ENCODE measurements around the gene JTB.

Gene JTB

DNA sequence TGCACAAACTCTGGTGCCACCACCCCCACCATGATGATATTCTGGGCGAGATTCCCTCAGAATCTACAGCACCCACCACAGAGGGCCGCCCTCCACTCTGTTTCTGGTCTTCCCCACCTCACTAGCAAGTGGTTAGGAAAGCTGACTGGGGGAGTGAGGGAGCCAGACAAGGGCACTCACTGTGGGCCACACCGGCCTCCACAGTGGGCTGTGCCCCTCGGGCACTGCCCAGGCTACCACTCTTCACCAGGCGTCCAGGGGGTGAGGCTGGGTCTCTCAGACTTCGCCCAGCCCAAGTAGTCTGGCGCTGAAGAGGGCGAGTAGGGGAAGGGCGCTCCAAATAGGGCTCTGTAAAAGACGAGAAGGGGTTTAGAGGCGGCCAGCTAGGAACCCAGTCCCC, 43.5 kb downstream of the JTB start:
- no peaks in the 10 kb centered on the region for H4K20me1 ChIP-seq (ENCODE audit: insufficient read depth, low read length)
- no peaks in the 10 kb centered on the region for H3K79me2 ChIP-seq (ENCODE audit: insufficient read depth, low read length)
- no peak overlapping the region for H3K27ac ChIP-seq (ENCODE audit: low read depth, low read length, poor library complexity, severe bottlenecking)
- no peak overlapping the region for H3K4me2 ChIP-seq (ENCODE audit: low read length)
- no peaks in the 10 kb centered on the region for H3K4me1 ChIP-seq (ENCODE audit: insufficient read depth, low read length, severe bottlenecking)
- peaks cover 84% of the 10 kb centered on the region for H3K36me3 ChIP-seq (ENCODE audit: insufficient read depth, low read length)
- H3F3A ChIP-seq (ENCODE audit: insufficient read depth, low read length), result no peaks in the 10 kb centered on the region
- no peaks in the 10 kb centered on the region for H3K9me3 ChIP-seq (ENCODE audit: low read length)
- H2AFZ ChIP-seq (ENCODE audit: low read length), result no peak overlapping the region
- no peaks in the 10 kb centered on the region for H3K9me2 ChIP-seq (ENCODE audit: low read depth, low read length)
- H3K27me3 ChIP-seq (ENCODE audit: insufficient read depth, low read length), result no peaks in the 10 kb centered on the region
- no peak overlapping the region for H3K9ac ChIP-seq (ENCODE audit: low read length)
- H3K4me3 ChIP-seq (ENCODE audit: low read depth, low read length, poor library complexity, severe bottlenecking), result no peak overlapping the region
- TF ChIP-seq, protein P1, sequence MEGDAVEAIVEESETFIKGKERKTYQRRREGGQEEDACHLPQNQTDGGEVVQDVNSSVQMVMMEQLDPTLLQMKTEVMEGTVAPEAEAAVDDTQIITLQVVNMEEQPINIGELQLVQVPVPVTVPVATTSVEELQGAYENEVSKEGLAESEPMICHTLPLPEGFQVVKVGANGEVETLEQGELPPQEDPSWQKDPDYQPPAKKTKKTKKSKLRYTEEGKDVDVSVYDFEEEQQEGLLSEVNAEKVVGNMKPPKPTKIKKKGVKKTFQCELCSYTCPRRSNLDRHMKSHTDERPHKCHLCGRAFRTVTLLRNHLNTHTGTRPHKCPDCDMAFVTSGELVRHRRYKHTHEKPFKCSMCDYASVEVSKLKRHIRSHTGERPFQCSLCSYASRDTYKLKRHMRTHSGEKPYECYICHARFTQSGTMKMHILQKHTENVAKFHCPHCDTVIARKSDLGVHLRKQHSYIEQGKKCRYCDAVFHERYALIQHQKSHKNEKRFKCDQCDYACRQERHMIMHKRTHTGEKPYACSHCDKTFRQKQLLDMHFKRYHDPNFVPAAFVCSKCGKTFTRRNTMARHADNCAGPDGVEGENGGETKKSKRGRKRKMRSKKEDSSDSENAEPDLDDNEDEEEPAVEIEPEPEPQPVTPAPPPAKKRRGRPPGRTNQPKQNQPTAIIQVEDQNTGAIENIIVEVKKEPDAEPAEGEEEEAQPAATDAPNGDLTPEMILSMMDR (IDR thresholded peaks at IDR 0.05; ENCODE audit: low read length), result no peak
- TF ChIP-seq EZH2 (IDR thresholded peaks at IDR 0.05; ENCODE audit: borderline replicate concordance, low read length), result no peak

DNA sequence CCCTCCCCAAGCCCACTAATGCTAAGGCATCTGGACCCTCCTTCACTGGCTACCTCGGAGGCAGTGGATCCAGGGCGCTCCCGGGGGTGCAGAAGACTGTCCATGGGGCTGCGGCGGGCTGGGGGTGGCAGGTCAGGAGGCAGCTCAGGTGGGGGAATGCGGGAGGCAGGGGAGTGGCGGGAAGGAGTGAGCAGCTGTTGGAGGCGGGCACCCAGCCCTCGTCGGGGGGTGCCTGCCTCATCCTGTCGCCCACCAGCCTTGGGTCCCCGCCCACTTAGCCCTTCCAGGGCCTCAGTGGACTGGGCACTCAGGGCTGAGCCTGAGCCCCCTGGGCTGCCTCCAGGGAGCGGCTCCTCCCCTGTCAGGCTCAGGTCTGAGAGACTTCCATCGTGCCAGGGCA, 44.0 kb downstream of the JTB start:
- no peaks in the 10 kb centered on the region for H4K20me1 ChIP-seq (ENCODE audit: insufficient read depth, low read length)
- TF ChIP-seq, protein P1 (IDR thresholded peaks at IDR 0.05; ENCODE audit: low read length), result no peak
- no peak for TF ChIP-seq EZH2 (IDR thresholded peaks at IDR 0.05; ENCODE audit: borderline replicate concordance, low read length)
- H3K27me3 ChIP-seq (ENCODE audit: insufficient read depth, low read length), result no peaks in the 10 kb centered on the region
- H3K36me3 ChIP-seq (ENCODE audit: insufficient read depth, low read length), result peaks cover 80% of the 10 kb centered on the region
- H2AFZ ChIP-seq (ENCODE audit: low read length), result no peak overlapping the region
- no peaks in the 10 kb centered on the region for H3K9me3 ChIP-seq (ENCODE audit: low read length)
- no peak overlapping the region for H3K4me2 ChIP-seq (ENCODE audit: low read length)
- H3K9ac ChIP-seq (ENCODE audit: low read length), result no peak overlapping the region
- H3K27ac ChIP-seq (ENCODE audit: low read depth, low read length, poor library complexity, severe bottlenecking), result no peak overlapping the region
- H3K4me3 ChIP-seq (ENCODE audit: low read depth, low read length, poor library complexity, severe bottlenecking), result no peak overlapping the region
- no peaks in the 10 kb centered on the region for H3K4me1 ChIP-seq (ENCODE audit: insufficient read depth, low read length, severe bottlenecking)
- no peaks in the 10 kb centered on the region for H3K9me2 ChIP-seq (ENCODE audit: low read depth, low read length)
- no peaks in the 10 kb centered on the region for H3K79me2 ChIP-seq (ENCODE audit: insufficient read depth, low read length)
- no peaks in the 10 kb centered on the region for H3F3A ChIP-seq (ENCODE audit: insufficient read depth, low read length)

DNA sequence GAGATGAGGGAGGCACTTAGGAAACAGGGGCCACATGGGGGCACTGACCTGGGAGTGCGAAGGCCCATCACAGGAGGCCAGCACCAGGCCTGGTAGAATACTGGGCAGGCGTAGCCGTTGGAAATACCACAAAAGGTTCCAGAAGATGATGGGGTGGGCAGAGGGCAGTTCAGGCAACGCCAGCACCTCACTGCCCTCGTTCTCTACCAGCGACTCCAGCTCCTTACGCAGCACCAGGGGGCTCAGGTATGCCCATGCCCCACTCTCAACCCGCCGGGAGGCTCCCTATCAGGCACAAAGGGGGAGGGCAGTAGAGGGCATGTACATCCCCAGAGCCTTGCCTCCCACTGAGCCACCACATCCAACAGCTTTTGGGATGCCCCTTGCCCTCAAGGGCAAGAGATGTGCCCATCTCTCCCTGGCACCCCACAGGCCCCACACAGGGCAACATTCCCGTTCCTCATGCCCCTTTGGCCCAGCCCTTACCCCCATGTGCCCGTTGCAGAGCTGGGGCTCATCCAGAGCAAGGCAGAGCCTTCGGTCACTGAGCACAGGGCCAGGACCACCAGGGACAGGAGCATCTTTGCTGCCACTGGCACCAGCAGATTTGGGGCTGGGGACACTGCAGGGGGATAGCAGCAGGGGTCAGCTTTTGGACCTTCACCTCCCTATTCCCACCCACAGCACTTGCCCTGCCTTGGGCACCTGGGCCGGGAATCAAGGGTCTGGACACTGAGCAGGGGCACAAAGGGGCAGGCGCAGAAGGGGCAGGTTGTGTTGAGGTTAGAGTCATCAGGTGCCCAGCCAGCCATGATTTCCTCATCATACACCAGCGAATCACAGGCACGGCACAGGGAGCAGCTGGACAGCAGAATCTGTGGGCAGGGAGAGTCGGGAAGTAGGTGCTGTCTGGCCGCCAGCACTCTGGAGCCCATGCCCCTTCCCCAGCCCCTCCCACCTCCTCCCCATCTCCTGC, 45.0 kb downstream of the JTB start:
- H2AFZ ChIP-seq (ENCODE audit: low read length), result no peak overlapping the region
- no peak overlapping the region for H3K9ac ChIP-seq (ENCODE audit: low read length)
- H4K20me1 ChIP-seq (ENCODE audit: insufficient read depth, low read length), result no peaks in the 10 kb centered on the region
- H3K9me2 ChIP-seq (ENCODE audit: low read depth, low read length), result no peaks in the 10 kb centered on the region
- peaks cover 3% of the 10 kb centered on the region for H3K4me1 ChIP-seq (ENCODE audit: insufficient read depth, low read length, severe bottlenecking)
- no peak overlapping the region for H3K4me3 ChIP-seq (ENCODE audit: low read depth, low read length, poor library complexity, severe bottlenecking)
- H3K79me2 ChIP-seq (ENCODE audit: insufficient read depth, low read length), result no peaks in the 10 kb centered on the region
- no peaks in the 10 kb centered on the region for H3F3A ChIP-seq (ENCODE audit: insufficient read depth, low read length)
- H3K9me3 ChIP-seq (ENCODE audit: low read length), result no peaks in the 10 kb centered on the region
- no peak overlapping the region for H3K27ac ChIP-seq (ENCODE audit: low read depth, low read length, poor library complexity, severe bottlenecking)
- H3K36me3 ChIP-seq (ENCODE audit: insufficient read depth, low read length), result peaks cover 75% of the 10 kb centered on the region
- H3K4me2 ChIP-seq (ENCODE audit: low read length), result no peak overlapping the region
- no peaks in the 10 kb centered on the region for H3K27me3 ChIP-seq (ENCODE audit: insufficient read depth, low read length)
- no peak for TF ChIP-seq EZH2 (IDR thresholded peaks at IDR 0.05; ENCODE audit: borderline replicate concordance, low read length)
- TF ChIP-seq, protein P1 (IDR thresholded peaks at IDR 0.05; ENCODE audit: low read length), result no peak

Data from OCI-LY1 (cell line).